Measurements from ENCODE around the gene PDHA2. TPM values are rescaled to one million over a fixed set of nuclear protein-coding genes. Genes with fewer than 3 reads are reported as not detected.
"Not testable (repeated sequence)": the region's sequence is repeated elsewhere in the genome, so short reads cannot be mapped to it uniquely, and the experiment has no call there.

Gene PDHA2
- total and polyA plus RNA-seq, 9 donors: not detected

GRCh38 chr4:95857761-95858160 lies 17.9 kb downstream of the PDHA2 start:
- 33 to 53% (median 46%) methylated on average over 1 of the region's 1 CpG for WGBS, 3 donors
- no peak overlapping the region for H3K4me3 ChIP-seq
- H3K9me3 ChIP-seq: no peaks in the 10 kb centered on the region
- intact Hi-C loops (cut with DNase I): no loop called here
- no peaks in the 10 kb centered on the region for H3K4me1 ChIP-seq (ENCODE audit: insufficient read depth)
- no peak for DNase-seq
- TF ChIP-seq CTCF (IDR thresholded peaks at IDR 0.05) (no peak), EP300 (IDR thresholded peaks at IDR 0.05) (no peak), POLR2A (IDR thresholded peaks at IDR 0.05) (no peak)
- H3K27ac ChIP-seq: no peak overlapping the region
- no peaks in the 10 kb centered on the region for H3K27me3 ChIP-seq
- H3K36me3 ChIP-seq: no peaks in the 10 kb centered on the region

- no peak for TF ChIP-seq EP300 (IDR thresholded peaks at IDR 0.05)
- TF ChIP-seq POLR2A (IDR thresholded peaks at IDR 0.05): no peak
- TF ChIP-seq CTCF (IDR thresholded peaks at IDR 0.05): no peak
- Histone ChIP-seq H3K9me3 (no peaks in the 10 kb centered on the region), H3K27ac (no peak overlapping the region), H3K27me3 (no peaks in the 10 kb centered on the region), H3K4me1 (ENCODE audit: insufficient read depth) (no peaks in the 10 kb centered on the region), H3K36me3 (no peaks in the 10 kb centered on the region), H3K4me3 (no peak overlapping the region)
- DNase-seq: no peak
- intact Hi-C loops (cut with DNase I): no loop called here
Measured at GRCh38 chr4:95867919-95868318, 28.0 kb downstream of the PDHA2 start.

GRCh38 chr4:95869414-95869813 lies 29.5 kb downstream of the PDHA2 start:
- H3K36me3 ChIP-seq; DNase-seq; H3K4me3 ChIP-seq; intact Hi-C loops (cut with DNase I); H3K9me3 ChIP-seq; H3K27me3 ChIP-seq; H3K27ac ChIP-seq; H3K4me1 ChIP-seq (ENCODE audit: insufficient read depth): not testable (repeated sequence)
- WGBS, 3 donors: 97 to 98% (median 98%) methylated on average over 1 of the region's 1 CpG

GRCh38 chr4:95869961-95870500 lies 30.1 kb downstream of the PDHA2 start:
- intact Hi-C loops (cut with DNase I): no loop called here
- no peak for TF ChIP-seq POLR2A (IDR thresholded peaks at IDR 0.05)
- TF ChIP-seq EP300 (IDR thresholded peaks at IDR 0.05): no peak
- TF ChIP-seq CTCF (IDR thresholded peaks at IDR 0.05): no peak
- 6 to 36% (median 33%) methylated on average over 1 of the region's 1 CpG for WGBS, 3 donors

GRCh38 chr4:95877636-95878035 lies 37.7 kb downstream of the PDHA2 start:
- 92 to 94% (median 92%) methylated on average over 1 of the region's 1 CpG for WGBS, 3 donors
- DNase-seq: no peak
- Histone ChIP-seq H3K27me3 (no peaks in the 10 kb centered on the region), H3K27ac (no peak overlapping the region), H3K4me1 (ENCODE audit: insufficient read depth) (no peaks in the 10 kb centered on the region), H3K9me3 (no peaks in the 10 kb centered on the region), H3K36me3 (no peaks in the 10 kb centered on the region), H3K4me3 (no peak overlapping the region)
- intact Hi-C loops (cut with DNase I): no loop called here
- no peak for TF ChIP-seq EP300 (IDR thresholded peaks at IDR 0.05)
- TF ChIP-seq POLR2A (IDR thresholded peaks at IDR 0.05): no peak
- TF ChIP-seq CTCF (IDR thresholded peaks at IDR 0.05): no peak

More at GRCh38 chr4:95869961-95870500, 30.1 kb downstream of the PDHA2 start:
- Histone ChIP-seq H3K4me3 (no peak overlapping the region), H3K27ac (no peak overlapping the region), H3K4me1 (ENCODE audit: insufficient read depth) (no peaks in the 10 kb centered on the region), H3K9me3 (no peaks in the 10 kb centered on the region), H3K36me3 (no peaks in the 10 kb centered on the region), H3K27me3 (no peaks in the 10 kb centered on the region)
- DNase-seq: no peak
